ENCODE data around the gene ASB3.
A peak's percentile ranks its signal among the peaks of the same experiment; 100 is the strongest.
"Not testable (repeated sequence)": the region's sequence is repeated elsewhere in the genome, so short reads cannot be mapped to it uniquely, and the experiment has no call there.

The ASB3 gene

DNA sequence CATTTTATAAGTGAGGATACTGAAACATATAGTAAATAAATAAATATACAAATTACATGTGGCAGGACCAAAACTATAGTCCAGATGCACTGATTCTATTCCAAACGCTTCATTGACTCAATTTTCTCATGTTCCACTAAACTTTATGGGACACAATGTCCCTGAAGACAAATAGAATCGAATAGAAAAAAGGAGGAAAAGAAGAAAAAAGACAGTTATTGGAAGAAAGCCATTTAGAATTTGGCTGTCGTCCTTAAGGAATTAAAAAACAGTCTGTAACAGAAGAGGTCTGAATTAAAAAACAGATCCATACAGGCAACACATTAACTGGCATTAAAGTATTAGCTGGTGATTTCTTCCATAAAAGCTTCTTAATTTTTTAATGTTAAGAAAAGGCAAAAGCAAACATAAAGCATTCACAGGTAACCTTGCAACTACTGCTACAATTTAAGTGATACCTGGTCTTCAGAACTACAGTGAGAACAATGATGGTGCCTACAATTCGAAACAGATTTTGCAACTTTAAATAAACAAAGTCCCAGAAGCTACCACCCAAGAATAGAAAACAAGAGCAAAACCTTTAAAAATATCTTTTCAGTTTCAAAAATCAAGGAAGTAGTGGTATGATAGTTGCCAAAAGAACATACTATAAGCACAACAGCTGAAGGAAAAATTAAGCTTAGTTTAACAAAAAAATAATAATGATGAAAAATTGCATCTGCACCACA is 36.5 kb downstream of the ASB3 start:
- peaks cover 5 to 13% (median 9%) of the 10 kb centered on the region in 5 donors for H3K36me3 ChIP-seq (ENCODE audit: control insufficient read depth in 5 of 5, insufficient read depth in 5 of 5, low read length in 5 of 5)
- H3K9ac ChIP-seq (ENCODE audit: low read length in 5 of 5): no peak overlapping the region
- H3K9me3 ChIP-seq (ENCODE audit: control insufficient read depth in 5 of 5, low read length in 5 of 5): no peaks in the 10 kb centered on the region
- H3K27ac ChIP-seq (ENCODE audit: low read depth, low read length): no peak overlapping the region
- H3K27me3 ChIP-seq (ENCODE audit: control insufficient read depth in 5 of 5, insufficient read depth in 4 of 5, low read length in 5 of 5): no peaks in the 10 kb centered on the region
- H3K4me1 ChIP-seq (ENCODE audit: control insufficient read depth in 5 of 5, insufficient read depth in 5 of 5, low read length in 5 of 5): peaks cover 0 to 11% (median 0%) of the 10 kb centered on the region in 5 donors
- no peak overlapping the region for H3K4me3 ChIP-seq (ENCODE audit: low read depth in 1 of 5, low read length in 5 of 5)

DNA sequence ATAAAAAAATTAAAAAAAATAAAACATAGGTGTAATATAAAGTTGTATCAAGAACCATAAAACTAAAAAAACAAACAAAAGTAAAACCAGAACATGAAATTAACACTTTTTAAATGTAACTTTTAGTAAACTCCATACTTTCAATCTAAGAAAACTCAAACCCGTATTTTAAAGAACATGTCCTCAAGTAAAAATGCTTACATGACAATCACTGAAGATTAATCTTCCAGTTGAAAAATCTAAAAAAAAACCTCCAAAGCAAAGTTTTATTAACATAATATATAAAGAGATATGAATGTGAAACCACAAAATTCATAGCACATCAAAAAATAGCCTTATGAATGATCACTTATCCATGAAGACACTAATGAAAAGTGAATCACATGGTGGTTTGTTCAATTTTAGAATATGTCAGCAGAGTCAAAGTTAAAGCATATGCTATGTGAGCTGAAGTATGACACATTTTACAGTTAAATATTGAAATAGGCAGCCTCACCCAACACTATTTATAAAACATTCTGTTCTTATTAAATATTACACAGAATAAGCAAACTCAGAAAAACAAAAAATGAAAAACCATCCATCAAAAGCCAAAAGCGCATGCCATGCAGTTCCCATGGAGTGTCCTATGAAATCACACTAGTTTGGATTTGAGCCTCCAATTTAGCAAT is 42.2 kb downstream of the ASB3 start:
- Histone ChIP-seq H3K27ac (ENCODE audit: low read depth, low read length) (no peak overlapping the region), H3K4me3 (ENCODE audit: low read depth in 1 of 5, low read length in 5 of 5) (no peak overlapping the region), H3K36me3 (ENCODE audit: control insufficient read depth in 5 of 5, insufficient read depth in 5 of 5, low read length in 5 of 5) (peaks cover 5 to 13% (median 9%) of the 10 kb centered on the region in 5 donors), H3K9ac (ENCODE audit: low read length in 5 of 5) (no peak overlapping the region), H3K4me1 (ENCODE audit: control insufficient read depth in 5 of 5, insufficient read depth in 5 of 5, low read length in 5 of 5) (peaks cover 0 to 19% (median 5%) of the 10 kb centered on the region in 5 donors), H3K27me3 (ENCODE audit: control insufficient read depth in 5 of 5, insufficient read depth in 4 of 5, low read length in 5 of 5) (no peaks in the 10 kb centered on the region), H3K9me3 (ENCODE audit: control insufficient read depth in 5 of 5, low read length in 5 of 5) (no peaks in the 10 kb centered on the region)

DNA sequence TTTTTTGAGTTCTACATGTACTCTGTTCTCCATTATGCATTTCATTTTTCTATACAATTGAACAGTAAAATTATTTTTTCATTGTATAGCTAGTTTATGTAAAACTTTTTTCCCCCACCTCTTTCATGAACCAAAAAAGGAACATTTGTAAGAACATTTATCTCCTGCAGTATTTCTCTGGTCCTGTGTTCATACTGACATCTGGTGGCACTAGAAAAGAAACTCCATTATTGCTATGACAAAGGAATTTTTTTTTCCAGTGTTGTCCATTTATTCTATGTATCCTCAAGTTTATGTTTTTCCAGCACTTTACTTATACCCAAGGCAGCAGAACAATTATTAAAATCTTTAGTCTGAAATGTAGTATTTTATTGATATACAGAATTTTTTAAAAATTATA is 46.6 kb downstream of the ASB3 start:
- peak overlapping the region in 1 of 5 donors; percentile 60 for H3K4me3 ChIP-seq (ENCODE audit: low read depth in 1 of 5, low read length in 5 of 5)
- H3K9ac ChIP-seq (ENCODE audit: low read length in 5 of 5): peak overlapping the region in 1 of 5 donors; percentile 51
- peaks cover 0 to 30% (median 10%) of the 10 kb centered on the region in 5 donors for H3K4me1 ChIP-seq (ENCODE audit: control insufficient read depth in 5 of 5, insufficient read depth in 5 of 5, low read length in 5 of 5)
- H3K27ac ChIP-seq (ENCODE audit: low read depth, low read length): no peak overlapping the region
- H3K9me3 ChIP-seq (ENCODE audit: control insufficient read depth in 5 of 5, low read length in 5 of 5): no peaks in the 10 kb centered on the region
- no peaks in the 10 kb centered on the region for H3K27me3 ChIP-seq (ENCODE audit: control insufficient read depth in 5 of 5, insufficient read depth in 4 of 5, low read length in 5 of 5)
- H3K36me3 ChIP-seq (ENCODE audit: control insufficient read depth in 5 of 5, insufficient read depth in 5 of 5, low read length in 5 of 5): peaks cover 0 to 4% (median 3%) of the 10 kb centered on the region in 5 donors

DNA sequence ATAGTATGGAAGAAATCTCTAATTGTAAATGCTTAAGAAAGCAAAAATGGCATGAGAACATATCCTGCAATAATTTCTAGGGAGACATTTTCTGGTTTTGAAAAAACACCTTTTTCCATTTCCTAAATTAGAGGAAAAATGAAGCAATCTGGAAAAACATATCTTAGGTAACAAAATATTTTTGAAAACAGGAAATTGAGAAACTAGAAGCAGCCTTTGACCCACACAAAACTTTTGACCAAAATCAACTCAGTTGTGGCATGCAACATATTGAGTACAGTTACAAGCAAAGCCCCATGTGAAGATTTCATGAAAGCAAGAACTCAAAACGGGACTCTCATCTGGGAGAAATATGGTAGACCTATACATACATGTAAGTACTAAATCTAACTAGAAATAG is 47.7 kb downstream of the ASB3 start:
- H3K9me3 ChIP-seq (ENCODE audit: control insufficient read depth in 5 of 5, low read length in 5 of 5): no peaks in the 10 kb centered on the region
- peaks cover 0 to 5% (median 3%) of the 10 kb centered on the region in 5 donors for H3K36me3 ChIP-seq (ENCODE audit: control insufficient read depth in 5 of 5, insufficient read depth in 5 of 5, low read length in 5 of 5)
- peak overlapping the region in 4 of 5 donors; percentile 30 to 60 (median 44) for H3K4me3 ChIP-seq (ENCODE audit: low read depth in 1 of 5, low read length in 5 of 5)
- H3K27me3 ChIP-seq (ENCODE audit: control insufficient read depth in 5 of 5, insufficient read depth in 4 of 5, low read length in 5 of 5): no peaks in the 10 kb centered on the region
- peaks cover 0 to 24% (median 10%) of the 10 kb centered on the region in 5 donors for H3K4me1 ChIP-seq (ENCODE audit: control insufficient read depth in 5 of 5, insufficient read depth in 5 of 5, low read length in 5 of 5)
- H3K27ac ChIP-seq (ENCODE audit: low read depth, low read length): no peak overlapping the region
- H3K9ac ChIP-seq (ENCODE audit: low read length in 5 of 5): peak overlapping the region in 1 of 5 donors; percentile 7

DNA sequence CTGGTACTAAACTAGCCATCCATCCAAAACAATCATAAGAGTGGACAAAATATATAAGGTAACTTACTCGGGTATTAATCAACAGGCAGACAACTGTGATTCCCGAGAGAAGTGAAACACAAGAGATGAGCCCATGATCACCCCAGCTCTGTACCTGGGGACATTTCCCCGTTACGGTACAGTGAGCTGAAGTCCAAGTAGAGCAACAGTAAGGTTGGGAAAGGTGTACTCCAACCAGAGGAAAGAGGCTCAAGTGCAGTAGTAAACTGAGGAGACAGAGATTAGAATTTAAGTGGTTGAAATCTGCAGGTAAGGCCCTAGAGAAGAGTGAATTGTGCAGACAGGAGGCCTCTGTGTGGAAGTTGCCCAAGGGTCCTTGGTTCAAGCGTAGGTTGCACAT is 49.7 kb downstream of the ASB3 start:
- Histone ChIP-seq H3K36me3 (ENCODE audit: control insufficient read depth in 5 of 5, insufficient read depth in 5 of 5, low read length in 5 of 5) (peaks cover 0 to 9% (median 6%) of the 10 kb centered on the region in 5 donors), H3K27ac (ENCODE audit: low read depth, low read length) (no peak overlapping the region), H3K9ac (ENCODE audit: low read length in 5 of 5) (no peak overlapping the region), H3K9me3 (ENCODE audit: control insufficient read depth in 5 of 5, low read length in 5 of 5) (no peaks in the 10 kb centered on the region), H3K4me3 (ENCODE audit: low read depth in 1 of 5, low read length in 5 of 5) (no peak overlapping the region), H3K27me3 (ENCODE audit: control insufficient read depth in 5 of 5, insufficient read depth in 4 of 5, low read length in 5 of 5) (no peaks in the 10 kb centered on the region), H3K4me1 (ENCODE audit: control insufficient read depth in 5 of 5, insufficient read depth in 5 of 5, low read length in 5 of 5) (peaks cover 0 to 24% (median 10%) of the 10 kb centered on the region in 5 donors)

DNA sequence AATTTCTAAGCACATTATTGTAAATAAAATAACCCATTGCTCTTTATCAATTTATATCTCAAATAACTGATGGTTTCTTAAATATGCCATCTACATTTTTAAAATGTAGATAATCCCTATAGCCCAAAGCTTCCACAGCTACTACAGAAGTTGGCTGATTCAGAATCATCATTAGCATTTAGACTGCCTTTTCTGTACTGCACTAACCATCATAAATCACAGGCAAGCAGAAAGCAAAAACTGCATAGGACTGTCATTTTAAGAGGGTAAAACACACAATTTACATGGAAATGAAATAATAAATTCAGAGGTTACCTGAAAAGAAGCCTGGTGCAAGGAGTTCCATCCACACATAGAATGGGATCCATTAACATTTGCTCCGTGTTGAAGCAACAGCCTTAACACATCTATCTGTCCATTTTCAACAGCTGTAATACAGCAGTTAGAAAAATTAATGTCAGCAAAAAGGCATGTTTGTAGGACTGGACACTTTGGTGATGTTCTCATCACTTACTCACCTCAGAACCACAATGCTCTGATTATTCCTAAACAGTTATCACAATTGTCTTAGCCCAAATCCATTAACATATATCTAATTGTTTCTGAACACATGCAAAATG is 57.5 kb downstream of the ASB3 start:
- Histone ChIP-seq H3K4me1 (ENCODE audit: control insufficient read depth in 5 of 5, insufficient read depth in 5 of 5, low read length in 5 of 5) (no peaks in the 10 kb centered on the region), H3K27me3 (ENCODE audit: control insufficient read depth in 5 of 5, insufficient read depth in 4 of 5, low read length in 5 of 5) (no peaks in the 10 kb centered on the region), H3K27ac (ENCODE audit: low read depth, low read length) (no peak overlapping the region), H3K4me3 (ENCODE audit: low read depth in 1 of 5, low read length in 5 of 5) (no peak overlapping the region), H3K9me3 (ENCODE audit: control insufficient read depth in 5 of 5, low read length in 5 of 5) (no peaks in the 10 kb centered on the region), H3K9ac (ENCODE audit: low read length in 5 of 5) (no peak overlapping the region), H3K36me3 (ENCODE audit: control insufficient read depth in 5 of 5, insufficient read depth in 5 of 5, low read length in 5 of 5) (peaks cover 3 to 22% (median 12%) of the 10 kb centered on the region in 5 donors)

DNA sequence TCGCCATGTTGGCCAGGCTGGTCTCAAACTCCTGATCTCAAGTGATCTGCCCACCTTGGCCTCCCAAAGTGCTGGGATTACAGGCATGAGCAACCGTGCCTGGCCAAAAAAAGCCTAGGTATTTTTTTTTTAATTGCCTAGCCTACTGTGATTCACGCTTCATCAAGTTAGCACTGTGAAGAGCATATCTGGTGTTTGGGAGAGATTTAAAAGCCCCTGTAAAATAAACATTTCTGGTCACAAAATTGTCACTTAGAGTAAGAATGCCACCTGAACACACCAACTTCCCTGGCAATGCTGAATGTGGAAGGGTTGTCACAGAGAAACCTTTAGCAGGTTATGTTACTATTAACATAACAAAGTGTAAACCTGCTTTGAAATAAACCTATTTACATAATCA is 58.8 kb downstream of the ASB3 start:
- H3K4me1 ChIP-seq (ENCODE audit: control insufficient read depth in 5 of 5, insufficient read depth in 5 of 5, low read length in 5 of 5): no peaks in the 10 kb centered on the region
- no peaks in the 10 kb centered on the region for H3K9me3 ChIP-seq (ENCODE audit: control insufficient read depth in 5 of 5, low read length in 5 of 5)
- H3K36me3 ChIP-seq (ENCODE audit: control insufficient read depth in 5 of 5, insufficient read depth in 5 of 5, low read length in 5 of 5): peaks cover 3 to 22% (median 9%) of the 10 kb centered on the region in 5 donors
- no peaks in the 10 kb centered on the region for H3K27me3 ChIP-seq (ENCODE audit: control insufficient read depth in 5 of 5, insufficient read depth in 4 of 5, low read length in 5 of 5)
- H3K4me3 ChIP-seq (ENCODE audit: low read depth in 1 of 5, low read length in 5 of 5): no peak overlapping the region
- no peak overlapping the region for H3K27ac ChIP-seq (ENCODE audit: low read depth, low read length)
- no peak overlapping the region for H3K9ac ChIP-seq (ENCODE audit: low read length in 5 of 5)

DNA sequence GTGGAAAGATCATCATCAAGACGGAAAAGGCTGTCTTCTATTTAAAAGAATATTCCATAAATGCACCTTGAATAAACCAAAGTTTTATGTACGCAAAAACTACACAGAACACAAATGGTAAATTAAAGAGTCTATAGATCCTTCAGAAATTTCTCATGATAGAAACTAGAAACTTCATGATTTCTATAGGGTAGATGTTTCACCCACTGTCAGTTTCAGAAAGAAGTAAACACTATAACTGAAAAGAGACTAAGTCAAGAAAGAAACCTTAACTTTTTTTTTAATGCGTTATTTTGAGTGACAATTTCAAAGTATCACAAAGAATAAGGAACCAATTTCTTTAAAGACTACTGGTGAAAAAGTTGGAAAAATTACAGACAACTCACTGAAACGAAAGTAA is 61.1 kb downstream of the ASB3 start:
- H3K27me3 ChIP-seq (ENCODE audit: control insufficient read depth in 5 of 5, insufficient read depth in 4 of 5, low read length in 5 of 5): no peaks in the 10 kb centered on the region
- H3K4me1 ChIP-seq (ENCODE audit: control insufficient read depth in 5 of 5, insufficient read depth in 5 of 5, low read length in 5 of 5): no peaks in the 10 kb centered on the region
- no peak overlapping the region for H3K27ac ChIP-seq (ENCODE audit: low read depth, low read length)
- H3K36me3 ChIP-seq (ENCODE audit: control insufficient read depth in 5 of 5, insufficient read depth in 5 of 5, low read length in 5 of 5): peaks cover 3 to 20% (median 9%) of the 10 kb centered on the region in 5 donors
- no peaks in the 10 kb centered on the region for H3K9me3 ChIP-seq (ENCODE audit: control insufficient read depth in 5 of 5, low read length in 5 of 5)
- no peak overlapping the region for H3K4me3 ChIP-seq (ENCODE audit: low read depth in 1 of 5, low read length in 5 of 5)
- H3K9ac ChIP-seq (ENCODE audit: low read length in 5 of 5): no peak overlapping the region

DNA sequence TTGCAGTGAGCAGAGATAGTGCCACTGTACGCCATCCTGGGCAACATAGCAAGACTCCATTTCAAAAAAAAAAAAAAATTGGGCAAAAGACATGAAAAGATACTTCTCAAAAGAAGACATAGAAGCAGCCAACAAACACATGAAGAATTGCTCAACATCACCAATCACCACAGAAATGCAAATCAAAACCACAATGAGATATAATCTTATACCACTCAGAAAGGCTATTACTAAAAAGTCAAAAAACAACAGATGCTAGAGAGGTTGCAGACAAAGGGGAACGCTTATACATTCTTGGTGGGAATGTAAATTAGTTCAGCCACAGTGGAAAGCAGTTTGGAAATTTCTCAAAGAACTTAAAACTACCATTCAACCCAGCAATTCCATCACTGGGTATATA is 62.2 kb downstream of the ASB3 start:
- Histone ChIP-seq H3K27ac (ENCODE audit: low read depth, low read length) (no peak overlapping the region), H3K4me3 (ENCODE audit: low read depth in 1 of 5, low read length in 5 of 5) (no peak overlapping the region), H3K36me3 (ENCODE audit: control insufficient read depth in 5 of 5, insufficient read depth in 5 of 5, low read length in 5 of 5) (peaks cover 0 to 13% (median 7%) of the 10 kb centered on the region in 5 donors), H3K9ac (ENCODE audit: low read length in 5 of 5) (no peak overlapping the region), H3K9me3 (ENCODE audit: control insufficient read depth in 5 of 5, low read length in 5 of 5) (no peaks in the 10 kb centered on the region), H3K4me1 (ENCODE audit: control insufficient read depth in 5 of 5, insufficient read depth in 5 of 5, low read length in 5 of 5) (no peaks in the 10 kb centered on the region), H3K27me3 (ENCODE audit: control insufficient read depth in 5 of 5, insufficient read depth in 4 of 5, low read length in 5 of 5) (no peaks in the 10 kb centered on the region)

DNA sequence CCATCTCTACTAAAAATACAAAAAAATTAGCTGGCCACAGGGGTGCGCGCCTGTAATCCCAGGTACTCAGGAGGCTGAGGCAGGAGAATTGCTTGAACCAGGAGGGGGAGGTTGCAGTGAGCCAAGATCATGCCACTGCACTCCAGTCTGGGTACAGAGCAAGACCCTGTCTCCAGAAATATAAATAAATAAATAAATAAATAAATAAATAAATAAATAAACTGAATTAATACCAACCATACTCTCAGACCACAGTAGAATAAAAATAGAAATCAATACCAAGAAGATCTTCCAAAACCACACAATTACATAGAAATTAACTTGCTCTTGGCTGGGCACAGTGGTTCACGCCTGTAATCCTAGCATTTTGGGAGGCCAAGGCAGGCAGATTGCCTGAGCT is 65.8 kb downstream of the ASB3 start:
- H3K27ac ChIP-seq (ENCODE audit: low read depth, low read length); H3K4me1 ChIP-seq (ENCODE audit: control insufficient read depth in 5 of 5, insufficient read depth in 5 of 5, low read length in 5 of 5); H3K36me3 ChIP-seq (ENCODE audit: control insufficient read depth in 5 of 5, insufficient read depth in 5 of 5, low read length in 5 of 5); H3K4me3 ChIP-seq (ENCODE audit: low read depth in 1 of 5, low read length in 5 of 5); H3K27me3 ChIP-seq (ENCODE audit: control insufficient read depth in 5 of 5, insufficient read depth in 4 of 5, low read length in 5 of 5); H3K9me3 ChIP-seq (ENCODE audit: control insufficient read depth in 5 of 5, low read length in 5 of 5); H3K9ac ChIP-seq (ENCODE audit: low read length in 5 of 5): not testable (repeated sequence)

All from subcutaneous abdominal adipose tissue (tissue), 5 donors.